Stimulated activated CD4-positive, alpha-beta T cell treated with anti-CD3 and anti-CD28 coated beads, TNF-alpha, amount 100 ng/mL, for 4 hours (primary cell): ENCODE measurements around the gene RARS1.
"Not testable (repeated sequence)": the region's sequence is repeated elsewhere in the genome, so short reads cannot be mapped to it uniquely, and the experiment has no call there.

Experiments
- DNase-seq, 3 experiments: peaks; one replicate each; pipeline ENCODE4 v3.0.0-alpha.2; 2020; ENCODE audit warnings: low read depth in 3 of 3

The RARS1 gene

DNA sequence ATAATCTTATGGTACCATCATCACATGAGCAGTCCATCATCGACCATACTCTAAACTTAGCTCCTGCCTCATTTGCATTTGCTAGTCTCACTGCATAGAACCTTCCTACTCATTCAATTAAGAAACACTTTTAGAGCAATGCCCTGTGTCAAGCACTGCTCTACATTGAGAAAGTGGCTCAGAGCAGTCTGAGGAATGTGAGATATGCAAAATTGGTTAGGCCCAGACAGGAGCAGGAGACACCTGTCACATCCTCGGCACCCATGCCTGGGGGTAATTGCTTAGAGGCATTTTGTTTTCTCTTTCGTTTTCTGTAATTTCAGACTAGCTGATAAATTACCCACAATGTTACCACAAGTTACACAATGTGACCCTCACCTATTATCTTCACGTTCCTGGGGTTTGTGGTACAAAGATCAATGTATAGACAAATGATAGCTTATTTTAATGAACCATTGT is 4.9 kb upstream of the RARS1 start:
- no peak for DNase-seq

DNA sequence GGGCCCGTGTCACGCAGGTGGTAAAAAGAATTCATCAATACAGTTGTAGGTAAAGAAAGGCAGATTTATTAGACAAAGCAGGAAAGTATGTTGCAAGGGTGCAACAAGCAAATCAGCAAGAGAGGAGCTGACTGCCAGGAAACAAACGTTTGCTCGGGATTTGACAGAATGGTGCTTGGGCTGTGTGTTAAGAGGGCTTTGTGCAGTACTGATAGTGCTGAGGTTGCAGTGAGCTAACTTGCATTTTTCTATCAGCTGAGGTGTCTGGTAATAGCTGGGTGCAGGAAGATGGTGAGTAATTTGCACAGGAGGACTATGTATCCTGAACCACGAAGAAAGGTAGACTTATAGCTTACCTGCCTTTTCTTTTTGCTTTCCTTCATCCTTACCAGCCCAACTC is 3.9 kb upstream of the RARS1 start:
- no peak for DNase-seq

DNA sequence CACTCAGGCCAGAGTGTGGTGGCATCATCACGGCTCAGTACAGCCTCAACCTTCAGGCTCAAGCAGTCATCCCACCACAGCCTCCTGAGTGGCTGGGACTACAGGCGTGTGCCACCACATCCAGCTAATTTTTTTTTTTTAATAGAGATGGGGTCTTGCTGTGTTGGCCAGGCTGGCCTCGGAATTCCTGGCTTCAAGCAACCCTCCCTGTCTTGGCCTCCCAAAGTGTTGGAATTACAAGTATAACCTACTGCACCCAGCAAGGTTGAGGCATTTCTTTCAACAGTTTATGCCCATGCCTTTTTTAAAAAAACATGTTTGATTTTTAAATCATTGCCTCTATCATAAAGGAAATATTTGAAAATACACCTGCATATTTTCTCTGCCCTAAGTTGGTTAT is 2.8 kb downstream of the RARS1 start:
- DNase-seq: no peak

DNA sequence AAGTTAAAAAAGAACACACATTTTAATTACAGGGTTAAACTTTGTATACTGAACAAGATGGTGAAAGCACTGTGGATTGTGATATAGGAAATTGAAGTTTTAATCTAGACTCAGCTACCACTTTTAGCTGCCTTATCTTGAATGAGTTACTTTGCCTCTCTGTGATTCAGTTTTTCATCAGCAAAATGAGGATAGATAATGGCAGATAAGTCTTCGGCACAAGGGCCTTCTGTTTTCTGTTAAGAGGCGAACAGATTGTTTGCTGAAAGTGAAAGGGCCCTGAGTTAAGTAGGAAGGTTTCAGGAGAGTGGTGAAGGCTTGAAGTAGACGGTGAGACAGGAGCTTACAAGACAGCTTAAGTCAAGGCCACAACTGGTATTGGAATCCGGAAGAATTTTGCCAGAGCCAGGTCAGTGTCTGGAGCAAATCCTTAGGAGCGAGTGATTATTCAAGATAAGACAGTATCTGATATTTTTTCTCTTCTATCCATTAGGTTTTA is 7.8 kb downstream of the RARS1 start:
- no peak for DNase-seq

DNA sequence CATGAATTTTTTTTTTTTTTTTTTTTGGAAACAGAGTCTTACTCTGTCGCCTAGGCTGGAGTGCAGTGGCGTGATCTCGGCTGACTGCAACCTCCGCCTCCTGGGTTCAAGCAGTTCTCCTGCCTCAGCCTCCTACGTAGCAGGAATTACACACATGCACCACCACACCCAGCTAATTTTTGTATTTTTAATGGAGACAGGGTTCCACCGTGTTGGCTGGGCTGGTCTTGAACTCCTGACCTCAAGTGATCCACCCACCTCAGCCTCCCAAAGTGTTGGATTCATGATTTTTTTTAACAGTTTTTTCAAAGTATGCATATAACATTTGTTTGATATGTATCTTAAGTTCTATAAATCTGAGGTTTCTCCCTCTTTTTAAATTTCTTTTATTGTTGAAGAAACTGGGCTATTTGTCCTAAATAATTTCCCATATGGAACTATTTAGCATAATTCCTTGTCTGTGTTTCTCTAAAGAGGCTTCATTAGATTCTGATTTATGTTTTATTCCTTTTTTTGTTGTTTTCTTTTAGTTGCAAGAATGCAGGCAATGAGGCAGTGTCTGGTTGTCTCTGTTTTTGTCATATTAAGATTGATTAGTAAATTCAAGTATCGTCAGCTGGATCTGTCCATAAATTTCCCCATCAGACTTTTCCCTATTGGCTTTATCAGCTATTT is 16.4 kb downstream of the RARS1 start:
- DNase-seq: no peak

- no peak for DNase-seq
These were observed 27.7 kb downstream of the RARS1 start for GRCh38 chr5:168513861-168514428.

- no peak for DNase-seq
These were observed 39.6 kb downstream of the RARS1 start for GRCh38 chr5:168525856-168526255.

DNA sequence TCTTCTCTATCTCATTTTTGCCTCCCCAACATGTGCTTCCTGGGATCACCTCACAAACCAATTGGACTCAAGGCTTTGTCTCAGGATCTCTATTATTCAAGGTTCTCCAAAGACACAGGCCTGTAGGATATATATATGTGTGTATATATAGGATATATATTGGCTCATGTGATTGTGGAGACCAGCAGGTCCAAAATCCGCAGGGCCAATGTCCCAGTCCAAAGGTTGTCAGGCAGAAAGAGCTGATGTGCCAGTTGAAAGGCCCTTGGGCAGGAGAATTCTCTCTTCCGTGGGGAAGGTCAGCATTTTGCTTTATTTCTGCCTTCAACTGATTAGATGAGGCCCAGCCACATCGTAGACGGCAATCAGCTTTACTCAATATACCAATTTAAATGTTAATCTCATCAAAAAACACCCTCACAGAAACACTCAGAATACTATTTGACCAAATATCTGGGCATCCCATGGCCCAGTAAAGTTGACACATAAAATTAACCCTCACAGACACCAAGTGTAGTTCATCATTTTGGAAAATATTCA is 41.6 kb downstream of the RARS1 start:
- DNase-seq: no peak

DNA sequence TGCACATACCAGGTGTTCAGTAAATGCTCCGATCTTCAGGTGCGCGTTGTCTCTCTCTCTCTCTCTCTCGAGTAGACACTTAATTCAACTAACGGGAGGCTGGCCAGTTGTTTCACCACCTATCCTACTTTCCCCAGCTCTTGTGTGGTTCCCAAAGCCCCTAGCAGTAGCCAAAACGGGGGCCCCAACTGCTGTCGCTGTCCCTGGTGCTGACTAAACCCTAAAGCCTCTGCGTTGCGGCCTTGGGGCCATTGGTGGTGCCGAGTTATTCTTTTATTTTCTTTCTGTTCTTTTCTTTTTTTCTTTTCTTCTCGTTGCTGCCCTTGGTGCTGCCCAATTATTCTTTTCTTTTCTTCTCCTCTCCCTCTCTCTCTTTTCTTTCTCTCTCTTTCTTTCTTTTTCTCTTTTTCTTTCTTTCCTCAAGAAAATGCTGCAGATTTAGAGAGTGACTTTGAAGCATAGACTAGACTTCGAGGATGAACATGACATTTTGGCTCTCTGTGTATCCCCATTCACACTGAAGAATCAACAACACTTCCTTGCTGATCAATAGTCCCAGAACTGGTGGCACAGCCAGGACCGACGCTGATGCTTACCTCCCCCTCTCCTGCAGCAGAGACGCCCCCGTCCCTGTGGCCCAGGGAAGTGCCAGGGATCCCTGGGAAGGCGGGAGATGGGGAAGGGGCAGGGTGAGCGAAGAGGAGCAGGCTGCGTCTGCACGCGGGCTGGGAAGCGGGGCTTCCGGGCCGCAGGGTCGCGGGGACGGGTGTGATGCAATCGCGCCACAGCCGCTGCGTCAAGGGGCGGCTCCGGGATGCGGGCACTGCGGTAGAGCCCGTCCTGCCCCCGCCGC is 42.5 kb downstream of the RARS1 start, which contains the start of gene FBLL1:
Gene FBLL1, plus strand, starts transcription at position 785 of the 853 bp plus-strand sequence. CDS start 200 bp downstream, outside the sequence.
- peak in 1 of 3 experiments; percentile 5 for DNase-seq

DNA sequence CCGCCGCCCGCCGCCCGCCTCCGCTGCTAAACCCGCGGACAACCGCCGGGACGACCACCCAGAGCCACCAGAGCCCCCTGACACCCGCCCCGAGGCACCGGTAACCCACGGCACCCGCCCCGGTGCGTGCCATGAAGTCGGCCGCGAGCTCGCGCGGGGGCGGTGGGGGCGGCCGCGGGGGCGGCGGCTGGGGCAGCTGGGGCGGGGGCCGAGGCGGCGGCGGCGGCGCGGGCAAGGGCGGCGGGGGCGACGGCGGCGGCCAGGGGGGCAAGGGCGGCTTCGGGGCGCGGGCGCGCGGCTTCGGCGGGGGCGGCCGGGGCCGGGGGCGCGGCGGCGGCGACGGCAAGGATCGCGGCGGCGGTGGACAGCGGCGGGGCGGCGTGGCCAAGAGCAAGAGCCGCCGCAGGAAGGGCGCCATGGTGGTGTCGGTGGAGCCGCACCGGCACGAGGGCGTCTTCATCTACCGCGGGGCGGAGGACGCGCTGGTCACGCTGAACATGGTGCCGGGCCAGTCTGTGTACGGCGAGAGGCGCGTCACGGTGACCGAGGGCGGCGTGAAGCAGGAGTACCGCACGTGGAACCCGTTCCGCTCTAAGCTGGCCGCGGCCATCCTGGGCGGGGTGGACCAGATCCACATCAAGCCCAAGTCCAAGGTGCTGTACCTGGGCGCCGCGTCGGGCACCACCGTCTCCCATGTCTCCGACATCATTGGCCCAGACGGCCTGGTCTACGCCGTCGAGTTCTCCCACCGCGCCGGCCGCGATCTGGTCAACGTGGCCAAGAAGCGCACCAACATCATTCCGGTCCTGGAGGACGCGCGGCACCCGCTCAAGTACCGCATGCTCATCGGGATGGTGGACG is 43.3 kb downstream of the RARS1 start:
- no peak for DNase-seq

DNA sequence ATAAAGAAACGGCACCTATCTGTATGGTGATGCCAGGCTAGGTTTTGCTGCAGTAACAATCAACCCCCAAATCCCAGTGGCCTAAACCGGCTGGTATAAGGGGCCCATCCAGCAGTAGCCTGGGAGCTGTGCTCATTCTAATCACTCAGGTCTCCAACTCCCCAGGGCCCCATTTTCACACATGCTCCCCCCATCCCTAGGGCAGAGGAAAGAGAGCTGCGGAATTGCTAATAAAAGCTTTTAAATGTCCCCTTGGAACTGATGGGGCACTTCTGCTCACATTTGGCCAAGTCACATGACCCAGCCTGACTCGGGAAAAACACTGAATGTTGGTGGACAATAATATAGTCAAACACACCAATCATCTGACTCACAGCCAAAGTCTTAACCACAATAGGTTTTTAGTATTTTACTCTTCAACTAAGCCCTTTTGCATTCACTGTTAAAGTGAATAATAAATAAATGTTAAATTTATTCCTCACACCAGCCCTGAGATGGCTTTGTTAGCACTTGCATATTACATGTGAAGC is 44.4 kb downstream of the RARS1 start:
- no peak for DNase-seq

DNA sequence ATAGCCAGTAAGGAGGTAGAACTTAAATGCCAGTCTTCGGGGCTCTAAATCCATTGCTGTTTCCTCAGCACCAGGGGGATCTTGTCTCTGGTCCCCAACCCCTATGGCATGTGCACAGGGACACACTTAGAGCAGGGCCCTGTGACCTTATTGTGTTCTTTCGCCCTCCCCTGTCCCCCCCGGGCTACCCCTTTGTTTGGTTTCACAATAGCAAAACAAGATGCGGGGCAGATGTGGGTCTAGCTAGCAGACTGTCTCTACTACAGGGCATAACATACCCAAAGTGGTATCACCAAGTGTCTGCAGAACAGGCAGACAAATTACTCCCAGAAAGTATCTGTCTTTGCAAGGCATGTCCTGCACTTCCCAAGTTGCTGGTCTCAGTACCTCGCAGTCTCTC is 44.9 kb downstream of the RARS1 start:
- DNase-seq: no peak

GRCh38 chr5:168531987-168532864 is 46.0 kb downstream of the RARS1 start:
- no peak for DNase-seq

DNA sequence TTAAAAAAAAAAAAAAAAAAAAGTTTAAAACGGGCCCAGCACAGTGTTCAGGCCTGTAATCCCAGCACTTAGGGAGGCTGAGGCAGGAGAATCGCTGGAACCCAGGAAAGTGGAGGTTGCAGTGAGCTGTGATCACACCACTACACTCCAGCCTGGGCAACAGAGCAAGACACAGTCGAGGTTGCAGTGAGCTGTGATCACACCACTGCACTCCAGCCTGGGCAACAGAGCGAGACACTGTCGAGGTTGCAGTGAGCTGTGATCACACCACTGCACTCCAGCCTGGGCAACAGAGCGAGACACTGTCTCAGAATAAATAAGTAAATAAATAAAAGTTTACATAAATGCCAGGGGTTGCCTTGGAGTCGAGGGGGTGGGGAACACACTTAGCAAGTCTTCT is 48.1 kb downstream of the RARS1 start:
- DNase-seq: not testable (repeated sequence)

- DNase-seq: no peak
These were observed 50.9 kb downstream of the RARS1 start for GRCh38 chr5:168537176-168537575.

- DNase-seq: no peak
These were observed 63.3 kb downstream of the RARS1 start for GRCh38 chr5:168549554-168549953.

DNA sequence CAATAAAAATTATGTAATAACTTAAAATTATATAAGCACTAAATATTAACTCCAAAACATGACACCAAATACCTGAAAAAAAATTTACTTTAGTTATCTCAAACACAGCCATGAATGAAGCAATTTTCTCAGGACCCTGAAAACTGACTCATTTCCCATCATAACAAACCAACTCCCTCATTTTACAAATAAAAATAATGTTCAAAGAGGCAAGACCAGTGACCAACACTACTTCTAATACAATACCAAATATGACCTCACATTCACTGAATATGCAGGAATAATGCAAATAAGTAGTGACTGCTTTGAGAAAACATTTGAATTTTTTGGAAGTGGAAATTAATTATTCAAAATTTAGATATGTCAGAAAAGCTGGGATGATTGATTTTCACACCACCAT is 64.4 kb downstream of the RARS1 start:
- DNase-seq: no peak

- no peak for DNase-seq
These were observed 65.9 kb downstream of the RARS1 start for GRCh38 chr5:168552146-168552545.

DNA sequence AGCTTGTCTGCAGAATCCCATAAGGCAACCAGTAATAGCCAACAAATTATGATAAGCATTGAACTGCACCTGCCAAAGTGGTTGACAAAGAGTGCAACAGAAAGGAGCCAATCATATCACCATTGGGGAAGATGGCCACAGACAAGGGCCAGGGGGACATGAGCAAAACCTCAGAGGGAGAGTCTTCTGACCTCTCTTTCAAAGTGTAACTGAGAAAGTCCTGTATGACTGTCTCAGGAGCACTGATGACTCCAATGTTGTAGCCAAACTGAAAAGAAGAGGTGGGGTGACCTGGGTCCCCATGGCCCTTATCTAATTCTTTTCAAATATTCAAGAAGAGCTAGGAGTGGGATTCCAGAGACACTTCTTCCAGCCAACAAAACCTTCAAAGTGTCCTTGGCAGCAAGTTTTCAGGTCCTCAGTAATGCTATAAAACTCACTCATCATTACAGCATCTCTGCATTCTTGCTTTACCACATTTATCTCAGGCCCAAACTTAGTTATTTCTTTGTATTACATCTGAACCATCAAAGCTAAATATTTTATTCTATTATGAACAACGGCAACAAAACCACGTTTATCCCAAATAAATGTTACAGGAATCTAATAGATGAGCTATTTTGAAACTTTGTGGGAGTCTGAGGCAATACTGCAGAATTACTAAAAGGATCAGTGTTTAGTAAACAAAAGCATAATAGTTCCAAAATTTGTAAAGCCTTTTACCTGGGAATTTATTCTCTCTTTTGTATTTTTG is 67.3 kb downstream of the RARS1 start:
- DNase-seq: no peak
